GM12892 (cell line): ENCODE results near the gene SLC1A3.

Source experiments
- POLR2A ChIP-seq: IDR thresholded peaks from 2 replicates; pipeline ENCODE4 v1.6.1; 2011; ENCODE audit warnings: low read depth, low read length, control low read depth
- POLR2AphosphoS5 ChIP-seq: IDR thresholded peaks from 2 replicates; pipeline ENCODE4 v1.6.1; 2011; ENCODE audit warnings: low read depth, low read length, control low read depth

DNA sequence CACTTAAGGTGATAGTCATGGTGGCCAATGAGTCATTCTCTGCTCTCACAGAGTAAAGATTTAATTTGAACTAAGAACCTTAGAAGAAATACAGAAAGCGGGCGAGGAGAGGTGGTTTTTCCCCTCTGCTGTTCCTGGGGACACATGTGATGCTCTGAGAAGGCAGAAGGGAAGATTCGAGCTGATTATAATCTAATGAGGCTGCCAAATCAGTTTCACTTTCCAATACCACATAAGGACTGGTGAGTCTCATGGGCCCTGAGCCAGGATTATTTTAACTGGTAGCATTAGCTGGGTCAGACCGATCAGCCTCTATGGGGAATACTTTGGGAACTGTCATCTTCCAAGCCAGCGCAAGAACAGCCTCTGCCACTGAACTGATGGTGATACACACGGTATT is 116.5 kb downstream of the SLC1A3 start:
- TF ChIP-seq POLR2A (no peak), POLR2AphosphoS5 (no peak)
